GM19395 (cell line): Measurements from ENCODE around the gene SHISA9.

Source experiments
- ATAC-seq: cut with Tn5 transposase; IDR thresholded peaks from one replicate; pipeline ENCODE4 v1.9.1; 2021; ENCODE audit warnings: mild to moderate bottlenecking, moderate library complexity; ENCODE audit not compliant: unreplicated experiment

The SHISA9 gene

DNA sequence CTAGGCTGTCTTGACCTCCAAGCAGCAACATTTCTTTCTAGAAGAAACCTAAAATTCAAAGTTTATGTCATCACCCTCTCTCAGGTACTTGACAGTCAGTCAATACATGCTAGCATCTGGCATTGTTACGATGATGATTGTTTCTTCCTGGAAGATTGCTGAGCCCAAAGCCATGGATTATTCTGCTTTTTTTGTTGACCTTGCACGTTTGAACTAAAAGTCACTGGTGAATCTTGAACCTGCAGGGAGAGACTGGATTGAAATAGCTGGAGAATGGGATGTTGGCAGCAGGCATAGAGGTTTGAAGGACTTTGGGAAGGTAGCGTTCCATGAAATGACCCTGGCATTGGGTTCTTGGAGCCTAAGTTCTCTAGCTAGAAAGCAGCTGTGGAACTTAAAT, 42.9 kb downstream of the SHISA9 start:
- ATAC-seq, result no peak

- ATAC-seq, result no peak
These were observed 50.0 kb downstream of the SHISA9 start for GRCh38 chr16:12951392-12951791.

DNA sequence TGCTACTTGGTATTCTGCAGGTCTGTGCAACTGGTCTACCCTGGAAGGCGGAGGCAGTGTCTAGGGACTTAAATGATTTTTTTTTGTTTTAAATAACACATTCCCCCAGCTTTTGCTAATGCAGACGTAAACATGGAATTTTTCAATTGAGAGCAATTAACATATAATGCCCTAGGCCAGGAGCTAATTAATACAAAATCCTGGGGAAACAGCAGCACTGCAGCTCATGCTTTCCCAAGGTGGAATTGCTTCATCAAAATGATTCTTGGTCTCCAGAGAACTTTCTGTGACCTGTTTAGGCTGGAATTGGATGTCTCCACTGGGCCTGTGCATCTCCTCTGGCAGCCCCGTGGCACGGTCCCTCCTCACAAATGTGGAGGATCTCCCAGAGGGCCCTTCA, 50.6 kb downstream of the SHISA9 start:
- no peak for ATAC-seq

- no peak for ATAC-seq
These were observed 57.0 kb downstream of the SHISA9 start for GRCh38 chr16:12958366-12958765.

- no peak for ATAC-seq
These were observed 57.7 kb downstream of the SHISA9 start for GRCh38 chr16:12959072-12959471.

DNA sequence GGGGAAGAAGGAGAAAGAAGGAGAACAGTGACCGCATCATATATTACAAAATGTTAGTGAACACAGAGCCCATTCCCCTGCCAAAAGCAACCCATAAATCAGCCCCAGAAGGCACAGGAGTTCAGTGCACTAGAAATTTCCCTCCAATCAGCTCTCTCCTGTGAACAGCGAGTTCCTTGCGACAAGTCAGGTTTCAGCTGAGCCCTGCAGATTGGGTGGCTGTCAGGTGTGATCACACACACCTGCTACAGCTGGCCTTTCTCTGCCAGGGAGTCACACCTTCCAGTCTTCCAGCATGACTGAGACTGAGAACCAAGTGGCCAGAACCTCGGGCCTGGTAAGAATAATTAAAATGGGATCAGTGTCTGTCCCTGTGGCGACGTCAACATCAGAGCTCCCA, 60.2 kb downstream of the SHISA9 start:
- no peak for ATAC-seq

DNA sequence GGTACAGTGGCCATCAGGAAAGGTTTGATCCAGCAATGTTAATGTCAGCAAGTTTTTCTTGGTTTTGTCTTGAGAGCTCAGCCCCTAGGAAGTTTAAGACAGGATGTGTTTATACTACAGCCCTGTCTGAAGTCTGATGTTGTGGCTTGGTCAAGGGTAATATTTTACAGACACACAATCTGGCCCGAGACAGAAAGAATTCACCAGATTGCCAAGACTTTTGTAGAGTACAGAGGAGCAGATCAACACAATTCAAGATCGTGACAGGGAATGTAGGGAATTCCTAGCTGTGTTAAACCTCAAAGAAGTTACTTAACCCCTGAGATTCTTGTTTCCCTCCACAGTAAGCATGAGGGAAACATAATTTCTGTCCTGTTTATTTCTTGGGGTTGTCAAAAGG, 63.1 kb downstream of the SHISA9 start:
- no peak for ATAC-seq

DNA sequence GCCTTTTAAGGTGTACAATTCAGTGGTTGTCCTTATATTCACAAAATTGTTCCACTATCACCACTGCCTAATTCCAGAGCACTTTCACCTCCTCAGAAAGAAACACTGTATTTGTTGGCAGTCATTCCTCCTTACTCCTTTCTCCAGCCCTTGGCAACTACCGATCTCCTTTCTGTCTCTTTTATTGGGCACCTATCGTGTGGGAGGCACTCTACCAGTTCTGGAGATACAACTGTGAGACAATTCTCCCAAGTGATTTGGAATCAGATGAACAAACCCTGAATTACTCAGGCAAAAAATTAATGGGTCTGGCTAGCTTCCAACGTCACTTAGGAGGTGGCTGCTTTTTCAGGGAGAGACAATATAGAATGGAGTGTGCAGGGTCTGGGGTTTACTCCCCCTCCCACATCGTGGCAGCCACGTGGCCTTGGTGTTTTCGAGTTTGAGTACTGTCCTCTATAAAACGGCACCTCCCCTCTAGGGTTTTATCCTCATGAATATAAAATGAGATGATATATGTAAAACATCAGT, 63.9 kb downstream of the SHISA9 start:
- ATAC-seq, result no peak

GRCh38 chr16:12971241-12971640, 69.8 kb downstream of the SHISA9 start:
- no peak for ATAC-seq

GRCh38 chr16:12972246-12972645, 70.8 kb downstream of the SHISA9 start:
- ATAC-seq, result no peak

DNA sequence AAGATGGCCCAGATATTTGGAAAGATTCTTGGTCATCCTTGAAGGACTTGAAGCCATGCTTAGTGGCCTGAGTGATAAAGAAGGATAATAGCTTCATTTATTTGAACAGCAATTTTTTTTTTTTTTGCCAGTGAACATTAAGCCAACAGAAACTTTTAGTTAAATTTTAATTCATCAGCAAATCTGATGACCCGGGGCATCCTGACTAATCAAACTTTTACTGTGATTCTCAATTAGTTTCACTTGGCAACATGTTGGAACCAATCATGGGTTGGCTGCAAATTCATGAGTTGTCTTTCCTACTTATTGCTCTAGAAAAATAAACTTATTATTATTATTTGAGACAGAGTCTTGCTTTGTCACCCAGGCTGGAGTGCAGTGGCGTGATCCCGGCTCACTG, 74.4 kb downstream of the SHISA9 start:
- ATAC-seq, result no peak

DNA sequence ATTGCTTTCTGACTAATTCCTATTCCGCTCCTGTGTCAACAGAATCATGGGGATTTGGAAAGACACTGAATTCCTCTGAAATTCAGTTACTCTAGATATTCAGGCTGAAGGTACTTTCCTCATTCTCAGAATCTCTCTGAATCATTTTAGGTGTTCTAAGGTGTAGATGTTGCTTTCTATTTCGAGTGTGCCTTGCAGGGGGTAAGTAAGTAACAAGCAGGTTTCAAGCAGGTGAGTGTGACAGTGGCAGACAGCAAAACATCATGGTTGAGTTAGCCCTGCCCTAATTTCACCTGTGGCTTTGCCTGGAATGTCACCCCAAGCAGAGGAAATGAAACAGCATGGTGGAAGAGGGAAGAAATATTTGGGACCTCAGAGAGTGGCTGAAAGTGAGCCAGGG, 75.1 kb downstream of the SHISA9 start:
- ATAC-seq, result no peak

GRCh38 chr16:12976936-12977335, 75.5 kb downstream of the SHISA9 start:
- ATAC-seq, result no peak

- no peak for ATAC-seq
These were observed 84.1 kb downstream of the SHISA9 start for GRCh38 chr16:12985516-12985915.

DNA sequence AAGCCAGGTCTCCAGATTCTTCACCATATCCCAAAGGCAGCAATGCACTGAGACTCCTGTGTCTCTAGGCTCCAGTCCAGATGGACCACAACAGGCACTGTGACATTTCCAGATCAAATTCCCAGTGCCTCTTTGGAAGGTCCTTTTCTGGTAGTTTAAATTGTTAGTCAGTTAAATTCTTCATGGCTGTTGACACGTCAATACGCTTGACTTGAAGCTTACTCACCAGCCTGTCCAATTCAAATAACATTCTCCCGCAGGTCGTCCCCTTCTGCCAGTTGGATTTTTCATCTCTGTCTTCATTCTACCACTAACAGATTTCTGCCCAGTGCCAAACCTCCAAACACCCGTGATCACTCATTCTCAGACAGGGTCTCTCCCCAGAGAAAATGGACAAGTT, 86.7 kb downstream of the SHISA9 start:
- ATAC-seq, result no peak

- no peak for ATAC-seq
These were observed 90.7 kb downstream of the SHISA9 start for GRCh38 chr16:12992066-12992465.

GRCh38 chr16:12994402-12994801, 93.0 kb downstream of the SHISA9 start:
- ATAC-seq, result no peak

DNA sequence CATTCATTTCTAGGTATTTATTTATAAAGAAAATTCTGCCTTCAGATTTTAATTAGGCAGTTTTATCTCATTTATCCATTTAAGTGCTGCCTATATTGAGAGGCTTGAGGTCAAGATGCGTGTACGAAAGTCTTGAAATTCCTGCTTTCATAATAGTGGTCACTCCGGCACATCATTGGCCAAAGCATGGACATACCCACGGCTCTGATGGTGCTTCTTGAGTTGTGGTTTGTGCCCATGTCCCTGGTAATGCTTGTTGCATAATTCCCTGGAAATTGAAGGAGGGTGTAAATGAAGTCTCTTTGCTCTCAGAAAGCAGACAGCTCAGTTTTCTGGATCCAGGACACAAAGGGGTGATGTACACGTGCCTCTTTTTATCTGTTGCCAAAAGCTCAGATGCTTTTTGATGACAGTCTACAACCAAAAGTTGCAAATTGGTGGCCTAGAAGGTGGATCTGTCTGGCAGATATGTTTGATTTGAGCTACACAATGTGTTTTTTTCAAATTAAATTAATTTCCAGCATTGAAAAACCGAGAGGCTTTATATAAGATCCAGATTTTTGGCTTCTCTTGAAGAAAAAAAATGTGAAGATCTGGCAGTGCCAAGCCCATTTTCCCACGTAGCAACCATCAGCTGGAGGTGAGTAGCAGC, 94.4 kb downstream of the SHISA9 start:
- ATAC-seq, result no peak

- no peak for ATAC-seq
These were observed 97.1 kb downstream of the SHISA9 start for GRCh38 chr16:12998361-12999085.

- no peak for ATAC-seq
These were observed 98.0 kb downstream of the SHISA9 start for GRCh38 chr16:12999368-12999767.

- no peak for ATAC-seq
These were observed 104.4 kb downstream of the SHISA9 start for GRCh38 chr16:13005721-13006247.

GRCh38 chr16:13012601-13013000, 111.2 kb downstream of the SHISA9 start:
- ATAC-seq, result no peak
